A549 (cell line): ENCODE measurements around the gene TNFAIP3. TPM values are rescaled to one million over a fixed set of nuclear protein-coding genes. Genes with fewer than 3 reads are reported as not detected.

ENCODE experiments used
- ATAC-seq, 2 experiments: fragments of 200-7000 bp in 1 of 2; fragments of >200 bp in 1 of 2; cut with Nextera tagmentation in 1 of 2; cut with Tn5 transposase in 1 of 2; 3 replicates each; pipeline versions ENCODE4 v1.8.0 to v1.9.1; 2018 to 2020; ENCODE audit warnings: mild to moderate bottlenecking in 1 of 2, moderate library complexity in 1 of 2
- CTCF ChIA-PET: fragments of 300-600 bp; sonication (Branson Sonifier 250); formaldehyde crosslinking; extraction: SDS; loops from one replicate; lab custom pipeline; 2021; ENCODE audit warnings: antibody characterized with exemption, inconsistent platforms; lab: Yijun Ruan, JAX
- POLR2A ChIA-PET: fragments of 350-600 bp; formaldehyde crosslinking; extraction: SDS; loops from one replicate; lab custom pipeline; 2021; ENCODE audit warnings: antibody characterized with exemption, inconsistent platforms; lab: Yijun Ruan, JAX
- DNase-seq, 2 experiments: peaks; one replicate each; pipeline versions ENCODE4 v3.0.0 to v3.0.0-alpha.2; 2011 to 2016; ENCODE audit warnings: low read depth in 1 of 2, low spot score in 1 of 2
- FAIRE-seq: peaks from 2 replicates; lab custom pipeline; 2011; peaks lifted over from hg19 to GRCh38; lab: Jason Lieb, UNC
- H3K27ac ChIP-seq, 2 experiments: fragments of >200 bp; sonication (Bioruptor Twin); formaldehyde crosslinking; 3 replicates each; pipeline ENCODE4 v1.5.1; 2016 to 2017
- H3K4me1 ChIP-seq: fragments of >200 bp; sonication (Bioruptor Twin); formaldehyde crosslinking; 3 replicates; pipeline ENCODE4 v1.6.1; 2016
- H3K4me2 ChIP-seq: fragments of >200 bp; sonication (Bioruptor Twin); formaldehyde crosslinking; 3 replicates; pipeline ENCODE4 v1.6.1; 2016
- H3K4me3 ChIP-seq: fragments of >200 bp; sonication (Bioruptor Twin); formaldehyde crosslinking; 3 replicates; pipeline ENCODE4 v1.5.1; 2016
- H3K9me3 ChIP-seq: fragments of >200 bp; sonication (Bioruptor Twin); formaldehyde crosslinking; 3 replicates; pipeline ENCODE4 v1.6.1; 2016
- CBX8 ChIP-seq: fragments of 200-600 bp; sonication (generic); IDR thresholded peaks from 2 replicates; pipeline ENCODE4 v1.6.1; 2016
- CHD4 ChIP-seq: fragments of 200-600 bp; sonication (generic); IDR thresholded peaks from 2 replicates; pipeline ENCODE4 v1.6.1; 2016; ENCODE audit warnings: antibody characterized with exemption, mild to moderate bottlenecking, borderline replicate concordance
- E2F6 ChIP-seq: IDR thresholded peaks from 2 replicates; pipeline ENCODE4 v1.6.1; 2012; ENCODE audit warnings: low read depth, borderline replicate concordance
- ELK1 ChIP-seq: fragments of 150-350 bp; IDR thresholded peaks from 2 replicates; pipeline ENCODE4 v1.6.1; 2014; ENCODE audit warnings: low read depth, mild to moderate bottlenecking, low read length
- EP300 ChIP-seq, 2 experiments: fragments of >200 bp; sonication (Bioruptor Twin); formaldehyde crosslinking; IDR thresholded peaks; 2 replicates in 1 of 2; 3 replicates in 1 of 2; pipeline ENCODE4 v1.6.1; 2016 to 2017
- HDAC2 ChIP-seq: fragments of 200-600 bp; sonication (generic); IDR thresholded peaks from 2 replicates; pipeline ENCODE4 v1.6.1; 2016
- HOXB5 ChIP-seq: fragments of 250-450 bp; sonication (Bioruptor Pico); IDR thresholded peaks from 2 replicates; pipeline ENCODE4 v1.5.0; 2020; ENCODE audit warnings: mild to moderate bottlenecking, moderate library complexity
- JUNB ChIP-seq: fragments of >200 bp; sonication (Bioruptor Twin); formaldehyde crosslinking; IDR thresholded peaks from 2 replicates; pipeline ENCODE4 v1.6.1; 2016
- MAFK ChIP-seq: fragments of 450-650 bp; IDR thresholded peaks from 2 replicates; pipeline ENCODE4 v1.6.1; 2014; ENCODE audit not compliant: partially characterized antibody
- MAX ChIP-seq: IDR thresholded peaks from 2 replicates; pipeline ENCODE4 v1.6.1; 2012
- MAZ ChIP-seq: fragments of 150-350 bp; IDR thresholded peaks from 2 replicates; pipeline ENCODE4 v1.6.1; 2014; ENCODE audit warnings: antibody characterized with exemption, low read depth, low read length, borderline replicate concordance
- NPAS2 ChIP-seq: fragments of 250-450 bp; sonication (Bioruptor Pico); IDR thresholded peaks from 2 replicates; pipeline ENCODE4 v1.8.0; 2022; ENCODE audit warnings: mild to moderate bottlenecking, moderate library complexity, borderline replicate concordance
- POLR2A ChIP-seq: IDR thresholded peaks from 2 replicates; pipeline ENCODE4 v1.6.1; 2012; ENCODE audit warnings: mild to moderate bottlenecking, low read length
- RAD21 ChIP-seq, 2 experiments: fragments of >200 bp in 1 of 2; sonication (Bioruptor Twin) in 1 of 2; formaldehyde crosslinking in 1 of 2; IDR thresholded peaks in 1 of 2; conservative IDR thresholded peaks in 1 of 2; 2 replicates in 1 of 2; 3 replicates in 1 of 2; pipeline ENCODE4 v1.6.1; 2012 to 2018; ENCODE audit warnings: inconsistent platforms in 1 of 2
- USF2 ChIP-seq: fragments of 450-650 bp; IDR thresholded peaks from 2 replicates; pipeline ENCODE4 v1.6.1; 2014; ENCODE audit warnings: antibody characterized with exemption
- ZC3H11A ChIP-seq: fragments of 450-650 bp; IDR thresholded peaks from 2 replicates; pipeline ENCODE4 v1.6.1; 2014; ENCODE audit warnings: antibody characterized with exemption, mild to moderate bottlenecking
- ZNF302 ChIP-seq: fragments of 250-450 bp; sonication (Bioruptor Pico); IDR thresholded peaks from 2 replicates; pipeline ENCODE4 v1.9.0; 2021; ENCODE audit warnings: inconsistent platforms, mild to moderate bottlenecking, moderate library complexity
- WGBS: methylation state at CpG from one replicate; pipeline ENCODE4 v1.1.6; 2017; ENCODE audit errors: missing lambda C conversion rate; 5-methylcytosine and 5-hydroxymethylcytosine counted together
- polyA plus RNA-seq, 4 experiments: library from polyadenylated mRNA; depleted of rRNA in 3 of 4; stranded (reverse); fragments of >200 nt; fragmentation: RNase III in 1 of 4; extraction: RNeasy Plus Mini Kit Qiagen cat#74134 plus additional on column Dnase treatment in 1 of 4; gene quantifications; 2 replicates in 3 of 4; 3 replicates in 1 of 4; pipeline ENCODE4 v1.2.3, GENCODE V29; 2011 to 2017
- TF ChIP-seq, protein P1 (sequence below): fragments of 250-450 bp; sonication (Bioruptor Pico); IDR thresholded peaks from 2 replicates; pipeline ENCODE4 v1.5.0; 2020; ENCODE audit warnings: low read depth, mild to moderate bottlenecking, moderate library complexity
- TF ChIP-seq, protein P2 (sequence below): fragments of 200-600 bp; sonication (generic); IDR thresholded peaks from 2 replicates; pipeline ENCODE4 v1.6.1; 2016; ENCODE audit warnings: antibody characterized with exemption, mild to moderate bottlenecking, moderate library complexity

The TNFAIP3 gene
- polyA plus RNA-seq, 2 of the 4 experiments (the other 2 are of a cell fraction): 2.7 to 8.5 TPM

- H3K4me1 ChIP-seq: peaks cover 8% of the 10 kb centered on the region; the same call in 2 of the 3 replicates
- TF ChIP-seq NPAS2 (CRISPR knock-in tag) (no peak), MAFK (peak; percentile 26), CHD4 (no peak), ZNF302 (CRISPR knock-in tag) (no peak)
- TF ChIP-seq, protein P1, sequence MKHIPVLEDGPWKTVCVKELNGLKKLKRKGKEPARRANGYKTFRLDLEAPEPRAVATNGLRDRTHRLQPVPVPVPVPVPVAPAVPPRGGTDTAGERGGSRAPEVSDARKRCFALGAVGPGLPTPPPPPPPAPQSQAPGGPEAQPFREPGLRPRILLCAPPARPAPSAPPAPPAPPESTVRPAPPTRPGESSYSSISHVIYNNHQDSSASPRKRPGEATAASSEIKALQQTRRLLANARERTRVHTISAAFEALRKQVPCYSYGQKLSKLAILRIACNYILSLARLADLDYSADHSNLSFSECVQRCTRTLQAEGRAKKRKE (CRISPR knock-in tag): no peak
- ChIA-PET POLR2A (no interaction called here), CTCF (no interaction called here)
- no peak overlapping the region for H3K4me2 ChIP-seq
- H3K4me3 ChIP-seq: no peak overlapping the region
- no peaks in the 10 kb centered on the region for H3K9me3 ChIP-seq
- H3K27ac ChIP-seq: no peak overlapping the region
- no peak for FAIRE-seq
- WGBS: 26% methylated on average over 1 of the region's 1 CpG
- DNase-seq: no peak
- no peak for ATAC-seq
Measured at GRCh38 chr6:137906020-137906472, 39.0 kb downstream of the TNFAIP3 start.

GRCh38 chr6:137907170-137907569 is 40.1 kb downstream of the TNFAIP3 start:
- FAIRE-seq (no peak), ATAC-seq (no peak), DNase-seq (no peak)
- Histone ChIP-seq H3K4me3 (no peak overlapping the region), H3K4me1 (peaks cover 8% of the 10 kb centered on the region; the same call in 2 of the 3 replicates), H3K27ac (no peak overlapping the region), H3K9me3 (no peaks in the 10 kb centered on the region)
- CTCF ChIA-PET: no interaction called here
- POLR2A ChIA-PET: no interaction called here
- 53% methylated on average over 2 of the region's 2 CpGs for WGBS
- TF ChIP-seq USF2 (no peak), HDAC2 (no peak), EP300 (IDR thresholded peaks at IDR 0.05) (no peak), CHD4 (no peak), RAD21 (conservative IDR thresholded peaks at IDR 0.05 in 1 of 2, IDR thresholded peaks at IDR 0.05 in 1 of 2) (no peak), JUNB (no peak), POLR2A (no peak), E2F6 (no peak), ZC3H11A (no peak), HOXB5 (CRISPR knock-in tag) (no peak), ZNF302 (CRISPR knock-in tag) (no peak), MAZ (no peak), ELK1 (no peak), MAX (no peak), CBX8 (no peak)
- TF ChIP-seq, protein P1 (CRISPR knock-in tag): no peak
- TF ChIP-seq, protein P2, sequence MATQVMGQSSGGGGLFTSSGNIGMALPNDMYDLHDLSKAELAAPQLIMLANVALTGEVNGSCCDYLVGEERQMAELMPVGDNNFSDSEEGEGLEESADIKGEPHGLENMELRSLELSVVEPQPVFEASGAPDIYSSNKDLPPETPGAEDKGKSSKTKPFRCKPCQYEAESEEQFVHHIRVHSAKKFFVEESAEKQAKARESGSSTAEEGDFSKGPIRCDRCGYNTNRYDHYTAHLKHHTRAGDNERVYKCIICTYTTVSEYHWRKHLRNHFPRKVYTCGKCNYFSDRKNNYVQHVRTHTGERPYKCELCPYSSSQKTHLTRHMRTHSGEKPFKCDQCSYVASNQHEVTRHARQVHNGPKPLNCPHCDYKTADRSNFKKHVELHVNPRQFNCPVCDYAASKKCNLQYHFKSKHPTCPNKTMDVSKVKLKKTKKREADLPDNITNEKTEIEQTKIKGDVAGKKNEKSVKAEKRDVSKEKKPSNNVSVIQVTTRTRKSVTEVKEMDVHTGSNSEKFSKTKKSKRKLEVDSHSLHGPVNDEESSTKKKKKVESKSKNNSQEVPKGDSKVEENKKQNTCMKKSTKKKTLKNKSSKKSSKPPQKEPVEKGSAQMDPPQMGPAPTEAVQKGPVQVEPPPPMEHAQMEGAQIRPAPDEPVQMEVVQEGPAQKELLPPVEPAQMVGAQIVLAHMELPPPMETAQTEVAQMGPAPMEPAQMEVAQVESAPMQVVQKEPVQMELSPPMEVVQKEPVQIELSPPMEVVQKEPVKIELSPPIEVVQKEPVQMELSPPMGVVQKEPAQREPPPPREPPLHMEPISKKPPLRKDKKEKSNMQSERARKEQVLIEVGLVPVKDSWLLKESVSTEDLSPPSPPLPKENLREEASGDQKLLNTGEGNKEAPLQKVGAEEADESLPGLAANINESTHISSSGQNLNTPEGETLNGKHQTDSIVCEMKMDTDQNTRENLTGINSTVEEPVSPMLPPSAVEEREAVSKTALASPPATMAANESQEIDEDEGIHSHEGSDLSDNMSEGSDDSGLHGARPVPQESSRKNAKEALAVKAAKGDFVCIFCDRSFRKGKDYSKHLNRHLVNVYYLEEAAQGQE: no peak
- TF ChIP-seq, all 56 proteins: peak for 0
- no peak overlapping the region for H3K4me2 ChIP-seq
